HG02763 (cell line): ENCODE data around the gene FREY1.

Experiments used
- ATAC-seq: cut with Tn5 transposase; IDR thresholded peaks from one replicate; pipeline ENCODE4 v1.9.1; 2021; ENCODE audit warnings: mild to moderate bottlenecking, moderate library complexity; ENCODE audit not compliant: unreplicated experiment

Gene FREY1

GRCh38 chr11:45906965-45907611, at the start of gene FREY1:
TSS of gene FREY1 (minus strand) at chr11:45907271. CDS start at chr11:45907245, 26 bp downstream.
- no peak for ATAC-seq

- ATAC-seq = no peak
Observed at GRCh38 chr11:45949992-45950407, 42.9 kb upstream of the FREY1 start.

- no peak for ATAC-seq
Observed at GRCh38 chr11:45948356-45948755, 41.3 kb upstream of the FREY1 start.

- no peak for ATAC-seq
Observed at GRCh38 chr11:45947885-45948284, 40.8 kb upstream of the FREY1 start.

GRCh38 chr11:45945397-45945999, 38.4 kb upstream of the FREY1 start:
- ATAC-seq = no peak

- ATAC-seq = no peak
Observed at GRCh38 chr11:45942381-45942780, 35.3 kb upstream of the FREY1 start.

GRCh38 chr11:45941285-45941684, 34.2 kb upstream of the FREY1 start:
- no peak for ATAC-seq

- ATAC-seq = no peak
Observed at GRCh38 chr11:45939836-45940235, 32.8 kb upstream of the FREY1 start.

GRCh38 chr11:45937916-45938315, 30.8 kb upstream of the FREY1 start:
- ATAC-seq = no peak

- no peak for ATAC-seq
Observed at GRCh38 chr11:45936511-45937054, 29.5 kb upstream of the FREY1 start.

- no peak for ATAC-seq
Observed at GRCh38 chr11:45935349-45936064, 28.4 kb upstream of the FREY1 start.

- no peak for ATAC-seq
Observed at GRCh38 chr11:45934580-45935318, 27.7 kb upstream of the FREY1 start.

- no peak for ATAC-seq
Observed at GRCh38 chr11:45933846-45934579, 26.9 kb upstream of the FREY1 start.

- no peak for ATAC-seq
Observed at GRCh38 chr11:45933131-45933831, 26.2 kb upstream of the FREY1 start.

GRCh38 chr11:45932217-45932616, 25.1 kb upstream of the FREY1 start:
- ATAC-seq = no peak

GRCh38 chr11:45931739-45932138, 24.7 kb upstream of the FREY1 start:
- no peak for ATAC-seq

- ATAC-seq = no peak
Observed at GRCh38 chr11:45930951-45931570, 24.0 kb upstream of the FREY1 start.

GRCh38 chr11:45930031-45930794, 23.1 kb upstream of the FREY1 start:
- peak; percentile 87 for ATAC-seq
